ENCODE measurements around the gene ARHGEF9.

GRCh38 chrX:63818156-63818555 lies 33.1 kb upstream of the ARHGEF9 start:
- TF ChIP-seq CTCF (conservative IDR thresholded peaks at IDR 0.05; ENCODE audit: low read length), result no peak
- no peak for TF ChIP-seq EZH2phosphoT487 (IDR thresholded peaks at IDR 0.05; ENCODE audit: borderline replicate concordance, low read depth, low read length)

Data from OCI-LY7 (cell line).